Smooth muscle cell of the pulmonary artery (primary cell): ENCODE results near the gene ASIC2. TPM values are rescaled to one million over a fixed set of nuclear protein-coding genes. Genes with fewer than 3 reads are reported as not detected.

Experiments
- total RNA-seq: library from RNA; depleted of rRNA; stranded (reverse); fragments of >200 nt; gene quantifications from 2 replicates; pipeline ENCODE4 v1.2.3, GENCODE V29; 2014

ASIC2 gene
- total RNA-seq = 0.07 and 0.46 TPM in 2 replicates

DNA sequence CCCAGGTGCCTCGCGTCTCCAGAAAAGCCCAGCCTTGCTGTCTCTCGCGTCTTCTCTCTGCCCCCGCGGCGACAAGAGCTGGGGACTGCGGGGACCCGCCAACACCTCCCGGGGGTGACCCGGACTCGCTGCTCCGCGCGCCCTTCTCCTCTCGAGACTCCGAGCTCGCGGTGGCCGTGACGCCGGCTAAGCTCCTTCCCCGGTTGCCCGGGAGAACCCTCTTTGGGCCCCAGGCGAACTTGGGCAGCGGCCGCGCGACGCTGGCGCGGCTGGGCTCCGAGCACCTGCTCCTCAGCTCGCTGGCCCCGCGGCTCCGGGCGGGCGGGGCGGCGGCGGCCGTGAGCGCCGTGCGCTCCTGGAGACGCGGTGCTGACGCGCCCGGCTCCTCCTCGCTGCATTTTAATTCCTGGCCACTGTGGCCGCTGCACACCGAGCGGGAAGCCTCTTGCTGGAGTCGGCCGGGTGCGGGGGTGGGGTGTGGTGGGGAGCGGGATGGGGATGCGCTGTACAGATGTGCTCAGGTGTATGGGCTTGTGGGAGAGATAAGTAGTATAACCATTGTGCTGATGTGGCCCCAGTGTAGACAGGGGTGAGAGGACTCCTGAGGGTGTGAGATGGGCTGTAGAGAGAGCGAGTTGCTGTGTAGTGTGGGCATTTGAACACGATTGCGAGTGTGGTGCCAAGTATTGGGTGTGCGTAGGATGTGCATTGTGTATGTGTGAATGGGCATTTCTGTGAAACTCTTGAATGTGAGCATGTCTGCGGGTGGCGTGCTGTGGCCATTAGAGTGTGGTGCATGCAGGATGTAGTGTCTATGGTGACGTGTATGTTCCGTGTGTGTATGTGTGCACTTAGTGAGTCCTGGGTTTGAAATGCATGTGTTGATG, at the start of gene ASIC2:
Gene ASIC2 (minus strand): TSS at position 315 of the 887 bp plus-strand sequence.

